ENCODE results near the gene SYT17.

DNA sequence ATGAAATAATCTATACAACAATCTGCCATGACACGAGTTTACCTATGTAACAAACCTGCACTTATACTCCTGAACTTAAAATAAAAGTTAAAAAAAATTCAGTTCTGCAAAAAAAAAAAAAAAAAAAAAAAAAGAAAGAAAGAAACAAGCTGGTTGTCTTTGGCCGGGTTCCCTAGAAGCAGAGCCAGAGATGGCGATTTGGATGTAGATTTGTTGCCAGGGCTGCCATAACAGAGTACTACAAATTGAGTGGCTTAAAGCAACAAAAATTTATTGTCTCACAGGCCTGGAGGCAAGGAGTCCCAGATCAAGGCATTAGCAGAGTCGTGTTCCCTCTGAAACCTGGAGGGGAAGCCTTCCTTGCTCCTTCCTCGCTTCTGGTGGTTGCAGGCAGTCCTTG, 20.4 kb downstream of the SYT17 start:
- TF ChIP-seq YY1 (IDR thresholded peaks at IDR 0.05; ENCODE audit: insufficient read depth, insufficient read length) (no peak), ZNF274 (IDR thresholded peaks at IDR 0.05; ENCODE audit: low read depth, low read length) (no peak), SUZ12 (IDR thresholded peaks at IDR 0.05; ENCODE audit: extremely low read depth, insufficient read depth, insufficient read length) (no peak)
